IPS-20b (cell line): ENCODE data around the gene ADAM12.

Experiments
- H3K27ac ChIP-seq: one replicate; pipeline ENCODE4 v1.5.1; 2013; ENCODE audit warnings: low read length
- H3K27me3 ChIP-seq: 2 replicates; pipeline ENCODE4 v1.6.1; 2013; ENCODE audit warnings: mild to moderate bottlenecking, low read length, inconsistent platforms; ENCODE audit not compliant: insufficient read depth
- H3K36me3 ChIP-seq: 2 replicates; pipeline ENCODE4 v1.6.1; 2013; ENCODE audit warnings: low read depth, mild to moderate bottlenecking, inconsistent platforms, low read length, moderate library complexity; ENCODE audit not compliant: insufficient read depth
- H3K4me1 ChIP-seq: 2 replicates; pipeline ENCODE4 v1.6.1; 2013; ENCODE audit warnings: mild to moderate bottlenecking, control low read depth, inconsistent platforms, low read length, moderate library complexity; ENCODE audit not compliant: insufficient read depth
- H3K4me3 ChIP-seq: 2 replicates; pipeline ENCODE4 v1.5.1; 2013; ENCODE audit warnings: mild to moderate bottlenecking, low read length, inconsistent platforms
- H3K9ac ChIP-seq: 2 replicates; pipeline ENCODE4 v1.6.1; 2013; ENCODE audit warnings: low read depth, mild to moderate bottlenecking, inconsistent platforms, low read length, moderate library complexity
- H3K9me3 ChIP-seq: 2 replicates; pipeline ENCODE4 v1.6.1; 2013; ENCODE audit warnings: mild to moderate bottlenecking, low read depth, low read length, inconsistent platforms; ENCODE audit not compliant: insufficient read depth

The ADAM12 gene

GRCh38 chr10:126234630-126235029 is 153.6 kb downstream of the ADAM12 start:
- Histone ChIP-seq H3K4me1 (no peaks in the 10 kb centered on the region), H3K9ac (no peak overlapping the region), H3K27ac (no peak overlapping the region), H3K27me3 (no peaks in the 10 kb centered on the region), H3K36me3 (no peaks in the 10 kb centered on the region), H3K9me3 (no peaks in the 10 kb centered on the region), H3K4me3 (no peak overlapping the region)

GRCh38 chr10:126233182-126234148 is 154.8 kb downstream of the ADAM12 start:
- Histone ChIP-seq H3K36me3 (no peaks in the 10 kb centered on the region), H3K27ac (no peak overlapping the region), H3K4me3 (no peak overlapping the region), H3K4me1 (peaks cover 4% of the 10 kb centered on the region; the same call in 1 of the 2 replicates), H3K9ac (no peak overlapping the region), H3K9me3 (no peaks in the 10 kb centered on the region), H3K27me3 (no peaks in the 10 kb centered on the region)

- no peaks in the 10 kb centered on the region for H3K36me3 ChIP-seq
- H3K9me3 ChIP-seq: no peaks in the 10 kb centered on the region
- no peak overlapping the region for H3K27ac ChIP-seq
- no peak overlapping the region for H3K4me3 ChIP-seq
- no peak overlapping the region for H3K9ac ChIP-seq
- peaks cover 6% of the 10 kb centered on the region; the same call in 1 of the 2 replicates for H3K4me1 ChIP-seq
- H3K27me3 ChIP-seq: no peaks in the 10 kb centered on the region
Observed at GRCh38 chr10:126230587-126230986, 157.7 kb downstream of the ADAM12 start.

- Histone ChIP-seq H3K27ac (no peak overlapping the region), H3K27me3 (no peaks in the 10 kb centered on the region), H3K4me3 (no peak overlapping the region), H3K9ac (no peak overlapping the region), H3K9me3 (no peaks in the 10 kb centered on the region), H3K36me3 (no peaks in the 10 kb centered on the region), H3K4me1 (peaks cover 6% of the 10 kb centered on the region; the same call in 1 of the 2 replicates)
Observed at GRCh38 chr10:126229686-126230085, 158.6 kb downstream of the ADAM12 start.

GRCh38 chr10:126227762-126228134 is 160.5 kb downstream of the ADAM12 start:
- Histone ChIP-seq H3K27me3 (no peaks in the 10 kb centered on the region), H3K9me3 (no peaks in the 10 kb centered on the region), H3K4me1 (peaks cover 6% of the 10 kb centered on the region; the same call in 1 of the 2 replicates), H3K9ac (no peak overlapping the region), H3K27ac (no peak overlapping the region), H3K4me3 (no peak overlapping the region), H3K36me3 (no peaks in the 10 kb centered on the region)

GRCh38 chr10:126226988-126227761 is 161.1 kb downstream of the ADAM12 start:
- H3K27me3 ChIP-seq: no peaks in the 10 kb centered on the region
- H3K36me3 ChIP-seq: no peaks in the 10 kb centered on the region
- no peak overlapping the region for H3K4me3 ChIP-seq
- no peaks in the 10 kb centered on the region for H3K9me3 ChIP-seq
- H3K27ac ChIP-seq: no peak overlapping the region
- H3K4me1 ChIP-seq: peaks cover 6% of the 10 kb centered on the region; the same call in 1 of the 2 replicates
- no peak overlapping the region for H3K9ac ChIP-seq

GRCh38 chr10:126226205-126226604 is 162.1 kb downstream of the ADAM12 start:
- Histone ChIP-seq H3K9ac (no peak overlapping the region), H3K27me3 (no peaks in the 10 kb centered on the region), H3K9me3 (no peaks in the 10 kb centered on the region), H3K27ac (no peak overlapping the region), H3K4me1 (peaks cover 6% of the 10 kb centered on the region; the same call in 1 of the 2 replicates), H3K4me3 (no peak overlapping the region), H3K36me3 (no peaks in the 10 kb centered on the region)

- H3K4me1 ChIP-seq: peaks cover 6% of the 10 kb centered on the region; the same call in 1 of the 2 replicates
- H3K9ac ChIP-seq: no peak overlapping the region
- H3K27ac ChIP-seq: no peak overlapping the region
- H3K4me3 ChIP-seq: no peak overlapping the region
- H3K9me3 ChIP-seq: no peaks in the 10 kb centered on the region
- H3K27me3 ChIP-seq: no peaks in the 10 kb centered on the region
- H3K36me3 ChIP-seq: no peaks in the 10 kb centered on the region
Observed at GRCh38 chr10:126225672-126226008, 162.6 kb downstream of the ADAM12 start.

- H3K27me3 ChIP-seq: no peaks in the 10 kb centered on the region
- H3K9ac ChIP-seq: no peak overlapping the region
- H3K36me3 ChIP-seq: no peaks in the 10 kb centered on the region
- peaks cover 6% of the 10 kb centered on the region; the same call in 1 of the 2 replicates for H3K4me1 ChIP-seq
- no peak overlapping the region for H3K27ac ChIP-seq
- H3K9me3 ChIP-seq: no peaks in the 10 kb centered on the region
- no peak overlapping the region for H3K4me3 ChIP-seq
Observed at GRCh38 chr10:126224967-126225671, 163.2 kb downstream of the ADAM12 start.

- no peak overlapping the region for H3K9ac ChIP-seq
- H3K27me3 ChIP-seq: no peaks in the 10 kb centered on the region
- no peak overlapping the region for H3K4me3 ChIP-seq
- H3K4me1 ChIP-seq: peaks cover 3% of the 10 kb centered on the region; the same call in 1 of the 2 replicates
- H3K36me3 ChIP-seq: no peaks in the 10 kb centered on the region
- H3K27ac ChIP-seq: no peak overlapping the region
- no peaks in the 10 kb centered on the region for H3K9me3 ChIP-seq
Observed at GRCh38 chr10:126223512-126224067, 164.7 kb downstream of the ADAM12 start.
